ENCODE measurements around the gene CSK. TPM values are rescaled to one million over a fixed set of nuclear protein-coding genes. Genes with fewer than 3 reads are reported as not detected.

The CSK gene
- total RNA-seq, 1 donor from 2014 or later: 83.8 TPM

DNA sequence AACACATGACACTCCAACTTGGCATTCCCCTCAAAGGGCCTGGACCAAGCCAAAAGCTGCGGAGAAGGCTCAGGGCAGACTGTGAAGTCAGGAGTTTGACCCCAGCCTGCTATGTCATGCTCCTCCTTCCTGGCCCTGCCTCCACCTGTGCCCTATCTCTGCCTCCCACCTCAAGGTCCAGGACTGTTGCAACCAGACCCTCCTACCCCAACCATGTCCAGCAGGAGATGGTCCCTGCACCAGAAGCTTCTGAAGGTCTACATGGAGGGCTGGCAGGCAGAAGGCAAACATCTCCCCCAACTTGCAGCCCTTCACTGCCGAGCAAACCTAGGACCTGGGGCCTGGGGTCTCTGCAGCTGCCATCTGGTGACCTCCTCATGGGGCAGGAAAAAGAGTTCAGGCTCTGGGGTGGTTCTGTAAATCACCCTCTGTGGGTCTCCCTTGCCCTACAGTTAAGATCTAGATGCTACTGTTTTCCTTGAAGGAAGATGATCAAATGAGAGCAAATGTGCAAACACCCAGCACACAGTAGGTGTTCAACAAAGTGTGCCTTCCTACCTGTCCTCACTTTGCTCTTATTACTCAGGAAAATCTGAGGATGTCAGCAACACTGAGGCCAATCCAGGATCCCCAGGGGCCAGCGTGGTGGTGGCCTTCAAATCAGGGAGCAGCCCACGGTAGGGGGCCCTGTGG, 11.5 kb upstream of the CSK start:
- H3K27ac ChIP-seq: no peak overlapping the region
- peaks cover 16% of the 10 kb centered on the region for H3K4me1 ChIP-seq
- no peak overlapping the region for H3K4me3 ChIP-seq
- TF ChIP-seq, protein P1, sequence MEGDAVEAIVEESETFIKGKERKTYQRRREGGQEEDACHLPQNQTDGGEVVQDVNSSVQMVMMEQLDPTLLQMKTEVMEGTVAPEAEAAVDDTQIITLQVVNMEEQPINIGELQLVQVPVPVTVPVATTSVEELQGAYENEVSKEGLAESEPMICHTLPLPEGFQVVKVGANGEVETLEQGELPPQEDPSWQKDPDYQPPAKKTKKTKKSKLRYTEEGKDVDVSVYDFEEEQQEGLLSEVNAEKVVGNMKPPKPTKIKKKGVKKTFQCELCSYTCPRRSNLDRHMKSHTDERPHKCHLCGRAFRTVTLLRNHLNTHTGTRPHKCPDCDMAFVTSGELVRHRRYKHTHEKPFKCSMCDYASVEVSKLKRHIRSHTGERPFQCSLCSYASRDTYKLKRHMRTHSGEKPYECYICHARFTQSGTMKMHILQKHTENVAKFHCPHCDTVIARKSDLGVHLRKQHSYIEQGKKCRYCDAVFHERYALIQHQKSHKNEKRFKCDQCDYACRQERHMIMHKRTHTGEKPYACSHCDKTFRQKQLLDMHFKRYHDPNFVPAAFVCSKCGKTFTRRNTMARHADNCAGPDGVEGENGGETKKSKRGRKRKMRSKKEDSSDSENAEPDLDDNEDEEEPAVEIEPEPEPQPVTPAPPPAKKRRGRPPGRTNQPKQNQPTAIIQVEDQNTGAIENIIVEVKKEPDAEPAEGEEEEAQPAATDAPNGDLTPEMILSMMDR (IDR thresholded peaks at IDR 0.05): no peak
- H3K27me3 ChIP-seq (ENCODE audit: low read depth): peaks cover 3% of the 10 kb centered on the region
- ATAC-seq (no peak), DNase-seq (no peak)
- no peaks in the 10 kb centered on the region for H3K36me3 ChIP-seq
- intact Hi-C loops (cut with DNase I): no loop called here
- no peaks in the 10 kb centered on the region for H3K9me3 ChIP-seq

DNA sequence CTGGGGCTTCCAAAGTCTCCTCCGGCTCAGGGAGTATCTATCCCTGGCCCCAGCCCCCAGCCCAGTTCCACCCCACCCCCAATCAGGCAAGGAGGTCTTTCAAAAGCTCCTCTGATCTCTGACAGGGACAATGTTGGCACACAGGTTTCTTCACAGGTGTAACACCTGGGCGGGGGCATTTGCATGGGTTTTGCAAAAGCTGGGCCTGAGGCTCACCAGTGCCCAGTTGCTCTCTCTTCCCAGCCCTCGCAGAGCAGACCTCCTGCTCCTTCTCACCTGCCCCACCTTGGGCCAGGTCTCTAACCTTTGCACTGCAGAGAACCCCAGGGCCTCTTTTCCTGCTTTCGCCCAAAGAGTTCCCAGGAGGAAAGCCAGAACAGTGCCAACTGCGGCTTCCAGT, 8.6 kb upstream of the CSK start:
- intact Hi-C loops (cut with DNase I): no loop called here
- DNase-seq (no peak), ATAC-seq (no peak)
- H3K4me3 ChIP-seq: no peak overlapping the region
- TF ChIP-seq, protein P1 (IDR thresholded peaks at IDR 0.05): no peak
- no peaks in the 10 kb centered on the region for H3K9me3 ChIP-seq
- peaks cover 42% of the 10 kb centered on the region for H3K4me1 ChIP-seq
- H3K27me3 ChIP-seq (ENCODE audit: low read depth): peaks cover 3% of the 10 kb centered on the region
- H3K27ac ChIP-seq: no peak overlapping the region
- no peaks in the 10 kb centered on the region for H3K36me3 ChIP-seq

DNA sequence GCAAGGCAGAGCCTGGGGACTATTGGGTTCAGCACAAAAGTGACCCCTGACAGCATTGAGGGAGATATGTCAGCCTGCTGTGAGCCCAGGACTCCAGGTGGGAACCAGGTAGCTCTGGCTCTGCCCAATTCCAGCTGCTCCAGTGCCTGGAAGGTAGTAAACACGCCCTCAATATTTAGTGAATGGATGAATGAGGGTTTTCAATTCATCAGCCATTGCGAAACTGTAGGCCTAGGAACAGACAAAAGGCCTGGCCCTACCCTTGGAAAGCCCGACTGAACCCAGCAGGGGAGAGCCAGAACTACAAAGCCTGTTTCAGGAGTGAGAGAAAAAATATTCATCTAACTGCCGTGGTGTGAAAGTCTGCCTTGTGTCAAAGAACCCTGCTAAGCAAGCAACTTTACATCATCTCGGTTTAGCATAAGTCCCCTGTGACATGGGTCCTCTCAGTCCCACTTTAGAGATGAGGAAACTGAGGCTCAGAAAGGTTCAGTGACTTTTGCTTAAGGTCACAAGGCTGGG, 8.1 kb upstream of the CSK start:
- TF ChIP-seq, protein P1 (IDR thresholded peaks at IDR 0.05): no peak
- H3K9me3 ChIP-seq: no peaks in the 10 kb centered on the region
- ATAC-seq (no peak), DNase-seq (no peak)
- H3K27ac ChIP-seq: no peak overlapping the region
- intact Hi-C loops (cut with DNase I): no loop called here
- H3K4me3 ChIP-seq: no peak overlapping the region
- H3K36me3 ChIP-seq: no peaks in the 10 kb centered on the region
- peaks cover 42% of the 10 kb centered on the region for H3K4me1 ChIP-seq
- peaks cover 3% of the 10 kb centered on the region for H3K27me3 ChIP-seq (ENCODE audit: low read depth)

DNA sequence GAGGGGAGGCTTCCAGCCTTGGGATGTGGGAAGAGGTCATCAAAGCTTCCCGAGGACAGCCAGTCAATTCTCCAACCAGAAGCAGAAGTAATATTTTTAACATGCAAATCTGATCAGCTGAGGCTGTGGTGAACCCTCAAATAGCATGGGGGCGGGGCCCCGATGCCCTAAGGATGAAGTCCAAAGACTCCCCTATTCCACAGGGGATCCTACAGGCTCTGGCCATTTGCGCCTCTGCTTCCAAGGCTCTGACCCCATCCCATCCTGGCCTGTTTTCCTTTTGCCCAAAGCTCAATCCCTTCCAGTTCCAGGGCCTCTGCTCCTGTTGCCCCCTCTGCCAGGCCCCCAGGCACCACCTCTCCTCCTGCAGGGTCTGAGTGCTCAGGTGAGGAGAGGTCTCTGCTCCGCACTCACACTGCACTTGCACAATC, 6.7 kb upstream of the CSK start:
- no peak for ATAC-seq
- TF ChIP-seq, protein P1 (IDR thresholded peaks at IDR 0.05): no peak
- Histone ChIP-seq H3K27me3 (ENCODE audit: low read depth) (peaks cover 2% of the 10 kb centered on the region), H3K4me1 (peaks cover 46% of the 10 kb centered on the region), H3K9me3 (no peaks in the 10 kb centered on the region), H3K27ac (no peak overlapping the region), H3K4me3 (no peak overlapping the region), H3K36me3 (no peaks in the 10 kb centered on the region)
- DNase-seq: no peak
- intact Hi-C loops (cut with DNase I): no loop called here

DNA sequence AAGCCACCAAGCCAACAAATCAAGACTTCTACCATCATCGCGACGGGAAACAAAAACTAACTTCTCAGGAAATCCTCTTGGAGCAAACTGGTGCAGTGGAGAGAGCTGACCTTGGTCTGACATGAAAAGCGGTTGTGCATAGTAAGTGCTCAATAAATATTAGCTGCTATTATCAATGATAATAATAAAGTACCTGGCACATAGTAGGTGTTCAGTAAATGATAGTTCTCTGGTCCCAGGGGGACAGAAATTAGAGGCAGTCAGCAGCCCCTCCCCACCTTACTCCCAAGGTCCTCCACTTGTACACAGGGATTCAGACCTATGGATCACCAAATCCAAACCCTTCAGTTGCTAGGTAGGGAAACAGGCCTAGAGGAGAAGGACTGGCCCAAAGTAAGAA, 6.0 kb upstream of the CSK start:
- ATAC-seq (no peak), DNase-seq (no peak)
- H3K27ac ChIP-seq: no peak overlapping the region
- no peaks in the 10 kb centered on the region for H3K27me3 ChIP-seq (ENCODE audit: low read depth)
- TF ChIP-seq, protein P1 (IDR thresholded peaks at IDR 0.05): no peak
- H3K9me3 ChIP-seq: no peaks in the 10 kb centered on the region
- intact Hi-C loops (cut with DNase I): no loop called here
- H3K4me3 ChIP-seq: no peak overlapping the region
- H3K36me3 ChIP-seq: no peaks in the 10 kb centered on the region
- H3K4me1 ChIP-seq: peaks cover 52% of the 10 kb centered on the region
